GM15510 (cell line): ENCODE results near the gene DAB2IP.

Experiments
- POLR2A ChIP-seq: IDR thresholded peaks from 3 replicates; pipeline ENCODE4 v1.6.1; 2011; ENCODE audit warnings: borderline replicate concordance; ENCODE audit not compliant: insufficient read length; ENCODE audit errors: extremely low read depth

The DAB2IP gene

DNA sequence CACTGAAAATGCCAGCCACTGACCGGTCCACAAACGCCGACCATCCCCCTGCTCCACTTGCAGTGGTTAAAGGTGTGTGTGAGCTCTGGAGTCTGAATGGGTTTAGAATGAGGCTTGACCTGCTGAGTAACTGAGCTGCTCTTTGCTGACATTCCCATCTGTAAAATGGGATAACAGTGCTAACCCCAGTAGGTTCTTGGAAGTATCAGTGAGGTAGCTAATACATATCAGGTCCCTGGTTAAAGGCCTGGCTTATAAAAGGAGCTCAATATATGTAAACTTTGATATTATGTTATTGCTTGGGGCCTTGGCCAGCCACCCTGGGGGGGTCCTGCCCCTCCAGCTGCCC lies 31.1 kb upstream of the DAB2IP start:
- no peak for TF ChIP-seq POLR2A

DNA sequence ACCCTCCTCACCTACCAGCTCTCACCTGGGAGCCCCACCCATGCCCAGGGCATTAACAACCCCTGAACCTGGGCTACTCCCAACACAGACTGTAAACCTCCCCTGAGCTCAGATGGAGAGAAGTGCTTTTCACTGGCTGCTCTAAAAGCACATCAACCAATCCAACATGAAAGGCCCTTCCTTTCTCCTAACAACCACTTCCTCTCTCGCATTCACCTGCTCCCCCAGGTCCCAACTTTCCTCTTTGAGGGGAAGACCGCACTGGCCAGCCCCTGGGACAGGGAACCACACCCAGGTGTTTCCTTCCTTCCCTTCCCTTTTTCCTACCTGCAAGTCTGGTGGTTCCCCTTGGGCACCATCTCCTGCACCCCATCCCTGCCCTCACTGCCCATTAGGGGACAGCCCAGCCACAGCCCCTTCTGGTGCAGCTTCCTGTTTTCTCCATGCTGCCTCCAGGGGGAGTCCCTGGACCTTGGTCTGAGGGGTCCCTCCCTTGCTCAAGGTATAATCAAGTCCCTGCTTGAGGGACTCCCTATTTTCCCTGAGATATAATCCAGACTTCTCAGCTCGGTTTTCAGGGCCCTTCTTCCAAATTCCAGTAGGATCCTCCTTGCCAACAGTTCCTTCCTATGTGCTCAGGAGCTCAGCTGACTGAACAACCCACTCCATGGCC lies 30.5 kb upstream of the DAB2IP start:
- TF ChIP-seq POLR2A = no peak

DNA sequence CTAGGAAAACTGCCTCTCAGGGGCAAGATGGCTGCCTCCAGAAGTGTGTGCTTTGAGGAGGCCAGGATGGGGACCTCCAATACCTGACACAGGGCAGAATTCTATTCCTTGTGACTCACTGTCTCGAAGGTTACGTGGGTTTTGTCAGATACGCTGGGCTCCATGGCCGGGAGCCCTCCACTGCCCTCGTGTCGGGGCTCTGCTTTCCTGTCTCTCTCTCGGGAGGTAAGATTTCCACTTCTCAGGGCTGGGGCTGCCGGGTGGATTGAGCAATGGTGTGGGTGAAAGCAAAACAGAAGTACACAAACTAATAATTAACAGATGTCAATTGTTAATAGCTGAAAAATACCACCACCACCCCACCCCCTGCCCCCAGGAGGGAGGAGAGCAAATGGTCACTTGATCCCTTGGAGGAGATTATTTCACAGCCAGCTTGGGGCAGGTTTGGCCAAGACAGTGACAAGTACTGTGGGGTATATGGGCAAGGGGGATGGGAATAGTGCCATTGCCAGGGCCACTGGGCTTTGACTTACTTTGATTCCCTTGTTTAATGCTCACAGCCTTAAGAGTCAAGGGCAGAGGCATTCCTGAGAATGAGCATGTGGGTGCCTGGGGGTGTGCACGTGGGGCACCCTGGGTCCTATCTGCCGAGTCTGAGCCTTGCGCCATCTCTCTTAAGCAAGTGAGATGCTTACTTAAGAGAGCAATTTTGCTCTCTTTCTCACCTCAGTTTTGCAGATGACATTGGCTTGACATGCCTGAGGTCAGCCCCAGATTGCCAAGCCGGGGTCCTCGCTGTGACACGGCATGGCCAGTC lies 28.8 kb upstream of the DAB2IP start:
- TF ChIP-seq POLR2A = no peak

DNA sequence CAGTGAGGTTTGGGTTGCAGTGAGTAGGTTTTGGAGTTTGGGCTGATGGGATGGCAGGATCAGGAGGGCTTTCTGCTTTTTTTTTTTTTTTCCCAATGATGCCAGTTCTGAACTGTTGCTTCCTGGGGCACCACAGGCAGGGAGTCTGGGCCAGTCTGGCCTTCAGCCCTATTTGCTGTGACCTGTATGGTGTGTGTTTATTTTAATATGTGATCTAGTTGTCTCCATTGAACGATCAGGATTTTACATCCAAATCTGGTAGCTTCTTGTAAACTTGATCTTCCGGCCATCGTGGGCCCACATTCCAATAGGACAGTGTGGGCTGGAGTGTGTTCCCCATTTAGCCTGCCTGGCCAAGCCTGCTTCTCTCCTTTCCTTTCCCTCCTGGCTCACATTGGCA lies 25.8 kb upstream of the DAB2IP start:
- TF ChIP-seq POLR2A = no peak

DNA sequence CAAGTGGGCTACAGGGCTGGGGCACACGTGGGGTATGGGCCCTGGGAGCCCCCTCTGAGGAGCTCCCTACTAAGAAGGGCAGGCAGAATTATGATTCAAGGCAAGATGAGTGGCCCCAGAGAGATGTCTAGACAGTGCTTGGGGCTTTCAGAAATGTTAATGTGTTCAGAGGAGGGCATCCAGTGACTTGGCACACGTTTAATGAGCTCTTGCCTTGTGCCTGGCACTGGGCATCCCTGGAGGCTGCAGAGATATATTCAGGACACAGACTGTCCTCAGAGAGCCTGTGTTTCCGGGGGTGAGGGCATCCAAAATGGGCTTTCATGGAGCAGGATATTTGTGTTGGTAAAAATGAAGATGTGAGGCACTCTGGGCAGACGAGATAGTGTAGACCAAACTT lies 25.4 kb upstream of the DAB2IP start:
- no peak for TF ChIP-seq POLR2A

DNA sequence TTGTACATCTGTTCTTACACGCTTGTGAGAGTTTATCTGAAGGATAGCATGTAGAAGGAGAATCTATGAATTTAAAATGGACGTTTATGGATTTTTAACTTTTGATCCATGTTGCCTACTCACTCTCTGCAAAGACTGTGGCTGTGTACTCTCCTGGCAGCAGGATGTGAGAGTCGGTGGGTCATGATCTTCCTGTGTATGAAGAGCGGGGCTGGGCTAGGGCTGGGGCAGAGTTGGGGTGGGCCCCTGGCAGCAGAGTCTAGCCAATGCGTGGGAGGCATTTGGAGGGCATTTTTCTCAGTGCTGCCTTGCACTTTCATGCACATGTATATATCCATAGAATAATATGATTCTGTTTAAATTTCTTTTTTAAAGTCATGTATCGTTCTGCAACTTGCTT lies 24.0 kb upstream of the DAB2IP start:
- TF ChIP-seq POLR2A = no peak

DNA sequence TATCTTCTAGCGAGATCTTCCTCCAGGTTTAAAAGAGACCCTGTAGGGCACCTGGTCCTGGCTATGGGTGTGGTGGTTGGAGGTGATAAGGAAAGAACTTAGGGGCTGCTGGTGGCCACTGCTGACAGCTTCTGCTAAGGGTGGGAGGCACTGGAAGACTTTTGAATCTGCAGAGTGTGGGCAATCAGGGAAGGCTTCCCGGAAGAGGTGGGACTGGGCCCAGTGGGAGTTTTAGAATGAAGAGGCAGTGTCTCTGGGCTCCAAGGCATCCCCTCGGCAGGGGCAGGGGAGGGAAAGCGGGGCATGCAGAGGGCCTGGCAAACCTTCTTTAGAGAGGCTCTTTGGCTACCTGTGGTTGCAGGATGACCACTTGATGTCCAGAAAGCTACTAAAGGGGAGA lies 23.0 kb upstream of the DAB2IP start:
- no peak for TF ChIP-seq POLR2A

DNA sequence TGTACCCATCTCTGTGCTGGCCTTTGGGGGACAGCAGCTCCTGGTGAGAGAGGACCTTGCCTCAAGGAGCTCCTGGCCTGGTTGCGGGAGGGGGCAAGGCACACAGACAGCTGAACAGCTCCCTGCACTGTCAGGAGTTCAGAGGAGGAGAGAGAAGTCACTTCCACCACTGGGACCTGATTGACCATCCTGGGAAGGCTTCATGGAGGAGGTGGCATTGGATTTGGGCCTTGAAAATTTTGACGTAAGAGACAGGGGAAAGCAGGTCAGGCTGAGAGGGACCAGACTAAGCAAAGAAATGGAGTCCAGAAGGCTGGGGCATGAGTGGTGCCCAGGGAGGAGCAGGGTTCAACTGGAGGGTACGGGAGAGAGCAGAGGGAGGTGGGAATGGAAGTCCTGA lies 20.3 kb upstream of the DAB2IP start:
- no peak for TF ChIP-seq POLR2A

DNA sequence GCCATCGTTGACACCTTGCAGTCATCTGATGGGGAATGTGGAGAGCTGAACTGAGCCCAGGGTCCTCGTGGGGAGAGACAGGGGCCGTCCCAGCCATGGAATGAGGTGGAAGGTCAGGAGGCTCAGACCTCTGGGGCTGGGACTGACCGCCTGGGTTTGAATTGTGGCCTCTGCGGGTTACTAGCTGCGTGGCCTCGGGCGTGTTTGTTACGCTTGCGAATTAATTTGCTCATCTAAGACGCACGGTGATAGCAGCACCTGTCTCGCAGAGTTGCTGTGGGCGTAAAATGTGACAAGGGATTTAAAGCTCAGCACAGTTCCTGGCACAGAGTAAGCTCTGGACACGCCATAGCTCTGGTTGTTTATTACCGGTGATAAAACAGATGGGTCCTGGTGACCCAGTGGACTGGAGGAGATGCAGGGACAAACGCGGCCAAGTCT lies 19.4 kb upstream of the DAB2IP start:
- no peak for TF ChIP-seq POLR2A

DNA sequence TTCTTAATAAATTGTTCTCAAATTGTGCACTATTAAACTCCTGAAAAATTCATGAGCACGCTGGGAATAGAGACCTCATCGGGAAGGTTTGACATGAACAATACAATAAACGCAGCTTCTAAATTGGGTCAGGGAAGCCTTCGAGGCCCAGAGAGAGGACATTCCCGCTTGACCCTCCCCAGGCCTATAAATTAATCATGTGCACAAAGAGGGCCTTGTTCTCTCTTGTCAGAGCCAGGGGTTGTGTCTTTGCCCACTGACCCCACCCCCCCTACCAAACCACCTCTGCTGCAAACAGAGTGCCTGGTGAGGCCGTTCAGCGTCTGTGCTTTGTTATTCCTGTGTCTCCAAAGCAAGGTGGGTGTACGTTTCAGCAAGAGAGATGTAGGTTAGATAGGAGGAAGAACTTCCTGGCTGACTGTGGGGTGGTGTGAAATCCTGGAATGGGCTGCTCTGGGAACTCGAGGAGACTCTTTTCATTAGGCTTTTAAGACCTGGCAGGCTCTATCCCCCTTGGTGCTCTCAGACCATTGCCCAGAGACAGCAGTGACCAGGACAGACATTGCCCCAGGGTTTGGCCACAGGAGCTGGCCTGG lies 18.2 kb upstream of the DAB2IP start:
- TF ChIP-seq POLR2A = no peak

DNA sequence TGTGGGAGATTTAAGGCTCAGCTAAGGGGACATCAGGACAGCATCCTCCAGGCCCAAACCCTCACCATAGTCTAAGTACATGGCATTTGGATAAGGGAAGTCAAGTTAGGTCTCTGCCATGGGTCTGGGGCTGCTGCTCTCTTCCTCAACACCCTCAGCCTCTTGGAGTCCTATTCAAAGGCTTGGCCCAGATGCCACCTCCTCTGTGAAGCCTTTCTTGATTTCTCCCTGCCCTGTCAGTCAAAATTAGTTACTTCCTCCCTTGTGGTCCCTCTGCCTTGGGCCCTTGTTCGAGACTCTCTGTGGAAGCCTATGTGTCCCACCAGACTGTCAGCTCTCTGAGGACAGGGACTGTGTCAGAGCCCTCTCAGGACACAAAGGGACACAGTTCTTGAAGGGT lies 17.7 kb upstream of the DAB2IP start:
- no peak for TF ChIP-seq POLR2A

DNA sequence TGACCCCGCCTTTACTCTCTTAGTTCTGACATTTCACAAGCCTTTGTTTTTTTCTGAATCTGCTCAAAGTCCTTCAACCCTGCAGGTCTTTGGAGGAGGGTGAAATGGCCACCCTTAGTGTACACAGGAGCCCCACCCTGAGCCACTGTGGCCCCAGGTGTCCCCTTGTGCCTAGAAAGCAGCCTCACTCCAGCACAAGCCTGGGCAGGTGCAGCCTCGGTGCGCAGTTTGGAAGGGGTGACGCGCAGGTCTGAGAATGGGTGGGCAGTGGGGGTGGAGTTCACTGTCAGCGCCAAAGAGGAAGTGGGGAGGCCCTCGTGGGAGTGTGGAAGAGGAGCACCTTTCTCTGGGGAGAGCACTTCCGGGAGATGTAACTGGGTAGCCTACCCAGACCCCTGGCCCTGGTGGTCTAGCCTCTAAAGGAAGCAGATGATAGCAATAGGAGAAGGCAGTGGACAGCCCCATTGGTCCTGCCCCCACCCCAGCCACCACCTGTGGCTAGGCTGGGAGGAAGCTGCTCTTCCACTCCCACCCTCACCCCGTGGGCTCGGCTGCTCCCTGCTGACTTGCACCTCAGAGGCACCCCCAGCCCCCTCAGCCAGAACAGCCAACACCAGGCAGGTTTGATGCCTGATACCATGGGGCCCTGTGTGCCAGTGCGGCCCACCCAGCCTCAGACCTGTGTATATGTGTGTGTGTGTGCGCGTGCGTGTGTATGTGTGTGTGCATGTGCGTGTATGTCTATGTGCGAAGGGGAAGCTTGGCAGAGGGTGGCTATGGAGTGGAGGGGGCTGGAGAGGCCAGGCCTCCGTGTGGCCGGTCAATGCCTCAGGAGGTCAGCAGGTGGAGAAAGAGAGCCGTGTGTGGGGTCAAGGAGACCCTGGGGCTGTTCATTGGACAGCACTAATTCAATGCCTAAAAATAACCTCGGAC lies 16.8 kb upstream of the DAB2IP start:
- TF ChIP-seq POLR2A = no peak

DNA sequence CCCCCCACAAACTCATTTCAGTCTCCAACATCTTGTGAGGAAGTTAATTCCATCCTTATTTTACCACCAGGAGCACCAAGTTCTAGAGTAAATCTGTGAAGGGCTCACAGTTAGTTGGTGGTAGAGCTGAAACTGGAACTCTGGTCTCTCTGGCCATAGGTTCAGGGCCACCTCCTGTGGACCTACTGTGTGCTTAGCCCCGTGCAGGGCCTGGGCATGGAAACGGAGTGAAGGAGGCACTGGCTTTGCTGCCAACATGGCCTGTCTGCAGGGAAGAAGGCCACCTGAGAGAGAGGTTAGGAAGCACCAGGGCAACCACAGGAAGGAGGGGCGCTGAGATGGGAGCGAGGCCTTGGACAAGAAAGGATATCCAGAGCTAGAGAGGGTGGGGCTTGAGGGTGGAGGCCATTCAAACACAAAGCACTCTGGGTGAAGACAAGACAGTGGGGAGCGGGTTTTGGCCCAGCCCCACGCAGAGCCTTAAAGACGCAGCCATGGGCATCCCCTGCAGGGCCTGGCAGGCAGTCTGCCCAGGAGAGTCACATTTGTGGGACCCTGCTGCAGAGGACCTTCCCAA lies 16.0 kb upstream of the DAB2IP start:
- no peak for TF ChIP-seq POLR2A

DNA sequence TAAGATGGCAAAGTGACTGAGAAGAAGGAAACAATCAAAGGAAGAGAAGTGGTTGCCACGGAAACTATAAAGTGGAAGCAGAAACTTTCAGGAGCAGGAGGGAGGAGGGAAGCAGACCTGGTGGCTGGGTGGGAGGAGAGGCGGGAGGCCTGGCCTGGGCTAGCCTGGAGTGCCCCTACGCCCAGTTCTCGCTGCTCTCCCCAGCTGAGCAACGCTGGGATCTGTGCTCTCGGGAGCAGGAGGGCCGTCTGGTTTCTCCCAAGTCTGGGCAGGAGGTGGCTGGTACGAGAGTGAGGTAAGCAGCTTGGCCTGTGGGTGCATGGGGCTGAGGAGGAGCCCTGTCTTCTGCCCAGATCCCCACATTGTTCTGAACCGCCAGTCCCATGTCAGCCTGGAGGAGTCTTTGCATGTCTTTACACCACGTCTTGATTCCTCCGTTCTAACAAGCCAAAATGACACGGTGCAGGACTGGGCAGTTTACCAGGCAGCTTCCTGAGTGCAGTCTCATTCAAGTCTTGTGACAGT lies 15.0 kb upstream of the DAB2IP start:
- no peak for TF ChIP-seq POLR2A

DNA sequence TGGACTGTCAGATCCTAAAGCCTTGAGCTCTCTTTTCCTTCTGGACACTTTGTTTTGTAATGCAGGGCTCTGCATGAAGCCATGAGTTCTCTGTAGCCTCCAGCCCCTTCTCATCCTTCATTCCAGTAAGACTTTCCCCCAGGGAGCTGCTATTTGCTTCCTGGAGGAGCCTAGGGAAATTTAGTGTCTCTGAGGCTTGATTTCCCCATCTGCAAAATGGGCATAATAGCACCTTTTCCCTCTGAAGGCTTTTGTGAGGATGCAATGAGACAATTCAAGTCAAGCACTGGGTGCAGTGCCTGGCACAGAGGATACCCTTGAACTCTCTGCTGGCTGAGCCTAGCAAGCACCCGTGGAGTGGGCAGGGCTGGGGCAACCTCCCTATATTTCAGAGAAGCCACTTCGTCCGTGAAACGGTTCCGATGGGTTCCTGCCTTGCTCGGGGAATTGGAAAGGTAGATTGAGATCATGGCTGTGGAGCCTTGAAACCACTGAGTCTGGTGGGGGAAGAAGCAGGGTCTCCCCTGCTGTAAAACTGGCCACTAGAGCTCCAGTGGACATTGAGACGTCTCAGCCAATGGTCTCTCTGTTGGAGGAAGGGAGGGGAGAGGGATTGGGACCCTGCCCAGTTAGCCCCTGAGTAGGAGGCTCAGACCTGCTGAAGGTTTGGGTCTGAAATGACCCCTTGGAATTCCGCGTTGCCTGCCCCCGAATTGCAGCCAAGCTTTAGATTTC lies 14.3 kb upstream of the DAB2IP start:
- TF ChIP-seq POLR2A = no peak
